Epithelial cell of esophagus (primary cell): ENCODE results near the gene RNF169.

Experiments
- DNase-seq: peaks from one replicate; pipeline ENCODE4 v3.0.0; 2010; ENCODE audit warnings: low read depth
- H3K4me3 ChIP-seq: 2 replicates; pipeline ENCODE4 v1.5.1; 2011; ENCODE audit warnings: mild to moderate bottlenecking, low read length, control low read depth
- TF ChIP-seq, protein P1 (sequence below): IDR thresholded peaks from 2 replicates; pipeline ENCODE4 v1.5.1; 2011; ENCODE audit warnings: low read depth, mild to moderate bottlenecking, low read length, control low read depth, inconsistent platforms; ENCODE audit not compliant: insufficient read depth; ENCODE audit errors: missing control alignments

RNF169 gene

DNA sequence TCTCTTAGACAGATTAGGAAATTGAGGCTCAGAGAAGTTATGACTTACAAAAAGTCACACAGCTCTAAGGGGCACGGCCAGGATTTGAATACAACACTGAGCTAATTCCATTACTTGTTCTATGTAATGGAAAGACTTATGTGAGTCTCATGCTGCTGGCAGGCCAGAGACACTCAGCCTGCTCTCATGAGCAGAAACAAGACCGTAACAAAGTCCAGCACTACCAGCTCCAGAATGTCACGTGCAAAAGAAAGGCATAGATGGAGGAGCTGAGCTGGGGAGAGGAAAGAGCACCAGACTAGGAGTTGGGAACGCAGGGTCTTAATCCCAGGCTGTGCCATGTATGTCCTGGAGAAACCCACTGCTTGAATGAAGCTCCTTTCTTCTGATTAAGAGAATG, 19.3 kb upstream of the RNF169 start:
- H3K4me3 ChIP-seq = no peak overlapping the region
- TF ChIP-seq, protein P1, sequence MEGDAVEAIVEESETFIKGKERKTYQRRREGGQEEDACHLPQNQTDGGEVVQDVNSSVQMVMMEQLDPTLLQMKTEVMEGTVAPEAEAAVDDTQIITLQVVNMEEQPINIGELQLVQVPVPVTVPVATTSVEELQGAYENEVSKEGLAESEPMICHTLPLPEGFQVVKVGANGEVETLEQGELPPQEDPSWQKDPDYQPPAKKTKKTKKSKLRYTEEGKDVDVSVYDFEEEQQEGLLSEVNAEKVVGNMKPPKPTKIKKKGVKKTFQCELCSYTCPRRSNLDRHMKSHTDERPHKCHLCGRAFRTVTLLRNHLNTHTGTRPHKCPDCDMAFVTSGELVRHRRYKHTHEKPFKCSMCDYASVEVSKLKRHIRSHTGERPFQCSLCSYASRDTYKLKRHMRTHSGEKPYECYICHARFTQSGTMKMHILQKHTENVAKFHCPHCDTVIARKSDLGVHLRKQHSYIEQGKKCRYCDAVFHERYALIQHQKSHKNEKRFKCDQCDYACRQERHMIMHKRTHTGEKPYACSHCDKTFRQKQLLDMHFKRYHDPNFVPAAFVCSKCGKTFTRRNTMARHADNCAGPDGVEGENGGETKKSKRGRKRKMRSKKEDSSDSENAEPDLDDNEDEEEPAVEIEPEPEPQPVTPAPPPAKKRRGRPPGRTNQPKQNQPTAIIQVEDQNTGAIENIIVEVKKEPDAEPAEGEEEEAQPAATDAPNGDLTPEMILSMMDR = no peak
- DNase-seq = no peak

DNA sequence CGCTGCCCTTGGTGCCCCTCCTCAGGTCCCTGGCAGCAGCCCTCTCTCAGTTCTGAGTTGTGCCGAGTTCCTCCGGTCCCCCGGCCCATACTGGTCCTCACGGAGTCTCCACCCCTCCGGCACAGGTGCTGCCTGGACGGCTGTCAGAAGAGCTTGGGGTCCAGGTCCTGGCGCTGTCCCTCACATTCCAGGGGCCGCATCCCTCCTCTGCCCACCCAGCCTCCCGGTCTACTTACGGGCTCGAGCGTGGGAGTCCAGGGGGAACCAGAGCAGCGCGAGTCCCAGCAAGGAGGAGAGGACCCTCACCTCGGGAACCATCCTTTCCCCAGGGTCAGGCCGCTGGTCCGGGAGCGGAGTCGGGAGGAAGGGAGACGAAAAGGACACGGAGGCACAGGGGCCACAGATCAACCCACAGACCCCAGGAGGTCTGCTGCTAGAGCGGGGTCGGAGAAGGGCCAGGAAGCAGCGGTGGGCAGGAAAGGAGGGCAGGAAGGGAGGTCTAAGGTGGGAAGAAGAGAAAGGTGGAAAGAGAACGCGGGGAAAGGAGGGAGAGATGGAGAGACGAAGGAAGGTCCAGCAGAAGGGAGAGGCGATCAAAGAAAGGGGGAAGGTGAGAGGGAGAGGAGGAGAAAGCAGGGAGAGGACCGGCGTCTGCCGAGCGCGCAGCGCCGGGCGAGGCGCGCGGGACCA, 17.9 kb upstream of the RNF169 start:
- H3K4me3 ChIP-seq = no peak overlapping the region
- TF ChIP-seq, protein P1 = no peak
- no peak for DNase-seq

DNA sequence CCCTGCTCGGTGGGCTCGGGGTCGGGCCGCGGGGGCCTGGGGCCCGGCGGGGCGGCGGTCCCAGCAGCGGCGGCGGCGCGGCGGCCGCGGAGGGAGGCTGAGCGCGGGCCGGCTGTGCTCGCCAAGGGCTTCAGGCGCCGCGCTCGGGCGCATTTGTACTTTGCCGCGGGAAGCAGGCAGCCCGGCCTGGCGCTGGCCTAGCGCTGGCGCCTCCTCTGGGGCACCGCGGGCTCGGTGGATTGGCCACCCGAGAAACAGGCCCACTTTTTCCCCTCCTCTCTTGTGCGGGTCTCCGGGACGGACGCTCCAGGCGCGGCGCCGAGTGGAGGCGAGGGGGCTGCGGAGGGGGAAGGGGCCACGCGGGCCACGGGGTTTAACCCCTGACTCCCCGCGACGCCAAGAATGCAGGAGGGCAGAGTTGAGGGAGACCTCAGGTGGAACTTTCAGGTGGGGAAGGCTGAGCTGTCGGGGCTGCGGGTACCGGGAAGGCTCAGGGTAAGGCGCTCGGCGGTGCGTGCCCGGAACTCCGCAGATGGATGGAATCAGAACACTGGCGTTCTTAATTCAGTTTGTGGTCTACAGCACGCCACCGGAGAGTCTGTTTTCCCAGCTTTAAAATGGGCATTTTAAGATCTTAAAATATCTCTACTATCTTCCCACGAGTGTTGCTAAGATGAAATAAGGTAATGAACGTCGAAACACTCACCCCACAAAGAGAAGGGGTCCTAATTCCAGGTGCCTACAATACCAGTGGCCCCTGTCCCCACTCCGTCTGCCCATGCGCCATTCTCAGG, 17.2 kb upstream of the RNF169 start, which contains the start of gene CHRDL2:
TSS of gene CHRDL2 (minus strand) at position 126 of the 794 bp plus-strand sequence. CDS start 538 bp downstream, outside the sequence.
- TF ChIP-seq, protein P1 = no peak
- peak; percentile 35 for DNase-seq
- no peak within 1 kb of the TSS for H3K4me3 ChIP-seq

DNA sequence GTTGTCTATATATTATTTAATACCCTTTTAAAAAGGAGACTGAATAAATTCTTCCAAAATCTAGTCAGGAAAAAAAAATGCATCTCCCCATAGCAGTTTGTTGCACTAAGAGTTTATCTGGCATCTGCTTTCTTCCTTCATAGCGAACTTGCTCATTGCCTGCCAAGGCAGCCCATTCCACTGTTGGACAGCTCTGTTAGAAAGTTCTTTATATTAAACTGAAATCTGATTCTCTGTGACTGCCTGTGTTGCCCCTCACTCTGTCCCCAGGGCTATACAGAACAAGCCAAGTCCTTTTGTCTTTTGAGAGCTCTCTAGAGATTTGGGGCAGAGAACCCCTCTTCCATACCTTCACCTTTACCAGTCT, 14.1 kb upstream of the RNF169 start:
- no peak overlapping the region for H3K4me3 ChIP-seq
- DNase-seq = no peak
- TF ChIP-seq, protein P1 = no peak

DNA sequence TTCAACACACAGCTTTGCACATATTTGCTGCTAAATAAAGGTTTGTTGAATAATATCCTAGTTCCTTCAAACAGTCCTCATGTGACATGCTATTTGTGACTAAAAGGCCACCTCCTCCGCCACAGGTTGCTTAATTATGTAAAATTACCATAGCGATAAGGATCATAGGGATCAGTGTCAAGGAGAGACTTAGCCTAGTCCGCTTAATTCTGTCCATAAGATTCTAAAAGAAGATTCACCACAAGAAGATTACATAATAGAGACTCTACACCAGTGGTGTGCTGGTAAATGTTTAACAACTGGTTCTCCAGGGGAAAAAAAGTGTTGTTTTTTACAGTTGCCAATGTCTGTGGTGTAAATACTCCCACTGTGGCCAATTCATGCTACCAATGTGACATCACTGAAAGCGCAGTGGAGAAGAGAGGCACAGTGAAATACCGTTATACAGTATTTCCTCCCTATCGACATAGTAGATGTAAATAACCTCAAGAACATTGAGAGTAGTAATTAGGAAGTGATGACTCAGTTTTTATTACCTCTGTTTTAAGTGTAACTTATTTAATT, 13.2 kb upstream of the RNF169 start:
- H3K4me3 ChIP-seq = no peak overlapping the region
- TF ChIP-seq, protein P1 = no peak
- DNase-seq = no peak

DNA sequence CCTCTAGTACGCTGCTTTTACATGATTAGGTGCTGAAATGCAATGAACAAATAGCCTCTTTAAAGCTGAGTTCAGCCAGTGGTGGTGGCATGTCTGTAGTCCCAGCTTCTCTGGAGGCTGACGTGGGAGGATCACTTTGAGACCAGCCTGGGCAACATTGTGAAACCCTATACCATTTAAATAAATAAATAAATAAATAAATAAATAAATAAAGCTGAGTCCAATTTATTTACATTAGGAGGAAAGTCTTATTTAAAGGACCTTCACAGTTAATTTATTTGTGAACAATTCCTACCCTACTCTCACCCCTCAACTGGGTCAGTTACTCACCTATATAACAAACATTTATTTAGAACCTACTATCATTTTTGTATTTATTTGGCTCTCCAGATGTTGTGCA, 12.6 kb upstream of the RNF169 start:
- TF ChIP-seq, protein P1 = no peak
- DNase-seq = no peak
- no peak overlapping the region for H3K4me3 ChIP-seq
